IMR-90 (cell line): Measurements from ENCODE around the gene CYSTM1. TPM values are rescaled to one million over a fixed set of nuclear protein-coding genes. Genes with fewer than 3 reads are reported as not detected.

Experiments used
- ATAC-seq: fragments of 200-7000 bp; cut with Tn5 transposase; 2 replicates; pipeline ENCODE4 v1.9.1; 2020; ENCODE audit warnings: low read depth, mild to moderate bottlenecking, moderate library complexity
- BruUV-seq: library from RNA; stranded (reverse); fragments of 400-500 nt; replicated peaks from 2 replicates; lab custom pipeline; 2021; lab: Mats Ljungman, UMichigan
- CTCF ChIA-PET: fragments of 300-600 bp; formaldehyde crosslinking; extraction: SDS; loops from one replicate; lab custom pipeline; 2021; ENCODE audit warnings: antibody characterized with exemption; lab: Yijun Ruan, JAX
- POLR2A ChIA-PET: fragments of 300-600 bp; sonication (Branson Sonifier 250); formaldehyde crosslinking; loops from one replicate; lab custom pipeline; 2022; ENCODE audit warnings: antibody characterized with exemption; ENCODE audit not compliant: unreplicated experiment; lab: Charles Lee
- DNase-seq: peaks from one replicate; pipeline ENCODE4 v3.0.0; 2013
- H2AFZ ChIP-seq: replicated peaks from 2 replicates; pipeline ENCODE3; 2013; ENCODE audit warnings: low read length, mild to moderate bottlenecking; ENCODE audit not compliant: poor library complexity
- H2AK5ac ChIP-seq: 2 replicates; pipeline ENCODE4 v1.6.1; 2013; ENCODE audit warnings: low read depth, low read length, inconsistent platforms
- H2AK9ac ChIP-seq: replicated peaks from 2 replicates; pipeline ENCODE3; 2013; ENCODE audit warnings: mild to moderate bottlenecking, low read depth, low read length, moderate library complexity; ENCODE audit not compliant: poor library complexity
- H2BK120ac ChIP-seq: 2 replicates; pipeline ENCODE4 v1.6.1; 2013; ENCODE audit warnings: low read depth, low read length, inconsistent platforms
- H2BK15ac ChIP-seq: 3 replicates; pipeline ENCODE4 v1.6.1; 2013; ENCODE audit warnings: low read depth, low read length, inconsistent platforms
- H2BK20ac ChIP-seq: 2 replicates; pipeline ENCODE4 v1.6.1; 2013; ENCODE audit warnings: low read depth, mild to moderate bottlenecking, inconsistent platforms, low read length, moderate library complexity
- H2BK5ac ChIP-seq: 2 replicates; pipeline ENCODE4 v1.6.1; 2013; ENCODE audit warnings: mild to moderate bottlenecking, low read depth, low read length, inconsistent platforms; ENCODE audit not compliant: poor library complexity, severe bottlenecking
- H3K14ac ChIP-seq: replicated peaks from 2 replicates; pipeline ENCODE4 v1.6.1; 2013; ENCODE audit warnings: low read depth, low read length, inconsistent platforms
- H3K18ac ChIP-seq: 2 replicates; pipeline ENCODE4 v1.6.1; 2013; ENCODE audit warnings: low read depth, low read length, control low read depth
- H3K23ac ChIP-seq: 2 replicates; pipeline ENCODE4 v1.6.1; 2013; ENCODE audit warnings: low read depth, low read length, inconsistent platforms
- H3K27ac ChIP-seq: 2 replicates; pipeline ENCODE4 v1.5.1; 2013; ENCODE audit warnings: mild to moderate bottlenecking, control low read depth, low read length; ENCODE audit not compliant: insufficient read depth
- H3K27me3 ChIP-seq: 2 replicates; pipeline ENCODE4 v1.6.1; 2013; ENCODE audit warnings: low read length; ENCODE audit not compliant: control insufficient read depth, insufficient read depth
- H3K36me3 ChIP-seq: 2 replicates; pipeline ENCODE4 v1.6.1; 2013; ENCODE audit warnings: low read length, mixed read lengths; ENCODE audit not compliant: control insufficient read depth, insufficient read depth
- H3K4ac ChIP-seq: 2 replicates; pipeline ENCODE4 v1.6.1; 2013; ENCODE audit warnings: low read depth, low read length, inconsistent platforms
- H3K4me1 ChIP-seq: 2 replicates; pipeline ENCODE4 v1.6.1; 2013; ENCODE audit warnings: low read length, mixed read lengths; ENCODE audit not compliant: control insufficient read depth, insufficient read depth
- H3K4me2 ChIP-seq: 2 replicates; pipeline ENCODE4 v1.6.1; 2013; ENCODE audit warnings: low read depth, mild to moderate bottlenecking, control low read depth, low read length, moderate library complexity
- H3K4me3 ChIP-seq: 2 replicates; pipeline ENCODE4 v1.5.1; 2013; ENCODE audit warnings: low read depth, mild to moderate bottlenecking, control low read depth, low read length, moderate library complexity; ENCODE audit not compliant: insufficient read depth
- H3K56ac ChIP-seq: 2 replicates; pipeline ENCODE4 v1.6.1; 2013; ENCODE audit warnings: low read length, inconsistent platforms; ENCODE audit not compliant: insufficient read depth; ENCODE audit errors: extremely low read depth
- H3K79me1 ChIP-seq, 2 experiments: 2 replicates each; pipeline ENCODE4 v1.6.1; 2013; ENCODE audit warnings: low read length in 2 of 2, inconsistent platforms in 1 of 2, low read depth in 1 of 2
- H3K9ac ChIP-seq: 2 replicates; pipeline ENCODE4 v1.6.1; 2013; ENCODE audit warnings: low read depth, low read length, control low read depth
- H3K9me1 ChIP-seq: 2 replicates; pipeline ENCODE4 v1.6.1; 2013; ENCODE audit warnings: low read length, inconsistent platforms; ENCODE audit not compliant: insufficient read depth
- H3K9me3 ChIP-seq: 2 replicates; pipeline ENCODE4 v1.6.1; 2013; ENCODE audit warnings: low read length; ENCODE audit not compliant: control insufficient read depth, insufficient read depth
- H4K20me1 ChIP-seq: 2 replicates; pipeline ENCODE4 v1.6.1; 2013; ENCODE audit warnings: low read length, inconsistent platforms; ENCODE audit not compliant: insufficient read depth
- H4K5ac ChIP-seq: 2 replicates; pipeline ENCODE4 v1.6.1; 2013; ENCODE audit warnings: mild to moderate bottlenecking, low read depth, low read length, control low read depth
- H4K8ac ChIP-seq, 2 experiments: 2 replicates each; pipeline ENCODE4 v1.6.1; 2013; ENCODE audit warnings: low read depth in 2 of 2, low read length in 2 of 2, control low read depth in 1 of 2, inconsistent platforms in 1 of 2
- H4K91ac ChIP-seq: 2 replicates; pipeline ENCODE4 v1.6.1; 2013; ENCODE audit warnings: low read depth, low read length, inconsistent platforms; ENCODE audit not compliant: insufficient read depth
- CEBPB ChIP-seq: IDR thresholded peaks from 2 replicates; pipeline ENCODE4 v1.6.1; 2012; ENCODE audit warnings: low read depth, low read length, improper control_type of control experiment
- CHD1 ChIP-seq: IDR thresholded peaks from 2 replicates; pipeline ENCODE4 v1.6.1; 2012; ENCODE audit warnings: low read depth, low read length, improper control_type of control experiment
- WGBS, 2 experiments: methylation state at CpG; one replicate each; pipeline versions ENCODE4 v1.1.5 to v1.1.7; 2013; ENCODE audit warnings: missing lambda C conversion rate in 2 of 2; ENCODE audit not compliant: insufficient read length in 1 of 2; ENCODE audit errors: extremely low coverage in 2 of 2; 5-methylcytosine and 5-hydroxymethylcytosine counted together
- dilution Hi-C: fragments of 300-500 bp; cut with HindIII; formaldehyde crosslinking; loops from one replicate; pipeline ENCODE4 v1.14.3; 2018; ENCODE audit warnings: low sequenced_read_pairs; ENCODE audit not compliant: unreplicated experiment
- in situ Hi-C: fragments of 300-500 bp; cut with MboI; formaldehyde crosslinking; loops from 3 replicates; pipeline ENCODE4 v1.14.3; 2019; ENCODE audit warnings: low sequenced_read_pairs, inconsistent platforms, mixed read lengths
- intact Hi-C: fragments of 100-400 bp; cut with micrococcal nuclease; formaldehyde crosslinking; loops from 2 replicates; pipeline ENCODE4 v1.10.0; 2022
- polyA plus RNA-seq, 3 experiments: library from polyadenylated mRNA; depleted of rRNA; stranded (reverse); fragments of >200 nt; gene quantifications; 2 replicates each; pipeline ENCODE4 v1.2.3, GENCODE V29; 2012; ENCODE audit warnings: low replicate concordance in 1 of 3
- total RNA-seq: library from RNA; depleted of rRNA; stranded (reverse); fragments of >200 nt; gene quantifications from 2 replicates; pipeline ENCODE4 v1.2.3, GENCODE V29; 2012

CYSTM1 gene
- total and polyA plus RNA-seq, 2 of the 4 experiments (the other 2 are of a cell fraction), result 7.3 to 15.0 TPM

DNA sequence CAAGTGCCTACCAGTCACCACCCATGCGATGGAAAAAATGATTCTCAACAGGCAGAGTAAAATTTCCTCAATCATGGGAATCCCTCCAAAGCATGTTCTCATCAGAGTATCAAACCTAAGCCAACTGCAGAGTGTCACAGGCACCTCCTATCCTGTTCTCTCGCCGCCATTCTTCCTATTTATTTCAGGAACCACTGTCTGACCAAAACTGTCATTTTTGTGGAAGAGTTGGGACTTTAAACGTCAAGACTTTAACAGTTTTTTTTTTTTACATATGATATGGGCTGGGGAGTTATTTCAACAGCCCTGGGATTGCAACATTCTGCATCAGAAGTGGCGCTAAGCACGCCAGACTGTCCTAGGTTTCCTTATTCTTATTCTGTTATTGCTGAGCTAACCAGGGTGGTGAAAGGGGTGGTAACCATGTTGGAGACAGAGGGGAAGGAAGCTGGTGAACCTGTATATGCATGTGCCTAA lies 98.5 kb downstream of the CYSTM1 start:
- no peak overlapping the region for H2BK5ac ChIP-seq
- no peak overlapping the region for H2BK15ac ChIP-seq
- no peak overlapping the region for H4K91ac ChIP-seq
- no peak overlapping the region for H3K4ac ChIP-seq
- H2AK9ac ChIP-seq, result no peak overlapping the region
- H3K14ac ChIP-seq, result no peak overlapping the region
- DNase-seq, result peak; percentile 34
- H3K27ac ChIP-seq, result no peak overlapping the region
- H3K23ac ChIP-seq, result no peak overlapping the region
- H3K9ac ChIP-seq, result no peak overlapping the region
- H2AK5ac ChIP-seq, result no peak overlapping the region
- no peak overlapping the region for H2BK120ac ChIP-seq
- H3K9me3 ChIP-seq, result no peaks in the 10 kb centered on the region
- ATAC-seq, result peak; percentile 27; the same call in 1 of the 2 replicates
- no peak overlapping the region for H4K5ac ChIP-seq
- no peak overlapping the region for H3K4me2 ChIP-seq
- peaks cover 15 to 31% of the 10 kb centered on the region in 2 experiments for H3K79me1 ChIP-seq
- H4K8ac ChIP-seq, result no peak overlapping the region
- H3K18ac ChIP-seq, result no peak overlapping the region
- H3K27me3 ChIP-seq, result no peaks in the 10 kb centered on the region
- BruUV-seq, result no TSS peak
- no peak overlapping the region for H2BK20ac ChIP-seq
- 90% methylated on average over 2 of the region's 6 CpGs; no CpG with 5 or more reads in 1 of the 2 experiments for WGBS, 2 experiments
- dilution Hi-C loops, result no loop called here
- in situ Hi-C loops, result no loop called here
- H3K36me3 ChIP-seq, result peaks cover 6% of the 10 kb centered on the region; the same call in 1 of the 2 replicates
- H2AFZ ChIP-seq, result no peak overlapping the region
- no peak overlapping the region for H3K4me3 ChIP-seq
- TF ChIP-seq CEBPB, result peak; percentile 54
- no peak for TF ChIP-seq CHD1
- 0 out of 2 replicates have a peak, but pooled peaks cover 3% of the 10 kb centered on the region for H3K9me1 ChIP-seq
- intact Hi-C loops, result no loop called here
- ChIA-PET POLR2A (no interaction called here), CTCF (interaction anchor here (0.7 to 1.2 kb wide), 2 partner anchors 12 to 72 kb away, joined by 3 to 6 read pairs; partner anchors contain the start of gene HBEGF)
- no peaks in the 10 kb centered on the region for H4K20me1 ChIP-seq
- no peaks in the 10 kb centered on the region for H3K4me1 ChIP-seq
- H3K56ac ChIP-seq, result no peak overlapping the region
